Uterus (tissue), 2 donors: ENCODE measurements around the gene POLR2B.

Source experiments
- CTCF ChIP-seq, 4 experiments: fragments of 200-600 bp in 2 of 4; fragments of 450-650 bp in 2 of 4; sonication (generic) in 2 of 4; IDR thresholded peaks; one replicate each; pipeline ENCODE4 v1.5.1; 2016 to 2019; ENCODE audit warnings: antibody characterized with exemption in 4 of 4, mild to moderate bottlenecking in 2 of 4, moderate library complexity in 1 of 4
- POLR2A ChIP-seq, 2 donors: fragments of 450-650 bp; IDR thresholded peaks; one replicate each; pipeline ENCODE4 v1.6.1; 2016; ENCODE audit warnings: antibody characterized with exemption in 2 of 2, mild to moderate bottlenecking in 1 of 2, moderate library complexity in 1 of 2

DNA sequence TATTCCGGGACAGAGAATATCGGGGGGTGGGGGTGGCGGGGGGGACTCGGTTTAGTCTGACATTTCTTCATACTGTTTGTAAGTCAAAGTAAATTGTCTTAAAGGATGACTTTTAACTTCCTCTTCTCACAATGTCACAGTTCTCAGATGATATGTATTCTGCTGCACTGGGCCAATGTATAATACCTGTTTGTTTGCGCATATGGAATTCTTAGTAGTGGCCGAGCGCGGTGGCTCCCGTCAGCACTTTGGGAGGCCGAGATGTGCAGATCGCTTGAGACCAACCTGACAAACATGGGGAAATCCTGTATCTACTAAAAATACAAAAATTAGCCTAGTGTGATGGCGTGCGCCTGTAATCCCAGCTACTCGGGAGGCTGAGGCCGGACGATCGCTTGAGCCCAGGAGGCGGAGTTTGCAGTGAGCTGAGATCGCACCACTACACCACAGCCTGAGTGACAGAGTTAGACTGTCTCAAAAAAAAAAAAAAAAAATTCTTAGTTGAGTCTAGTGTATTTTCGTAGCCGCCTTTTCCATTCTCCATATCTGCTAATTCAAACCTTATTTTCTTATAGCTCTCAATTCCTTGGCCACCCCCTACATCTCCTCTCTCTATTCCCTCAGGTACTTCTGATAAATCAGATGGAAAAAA lies 851 bp downstream of the POLR2B start:
- TF ChIP-seq CTCF (IDR thresholded peaks at IDR 0.05) = no peak
- TF ChIP-seq POLR2A (IDR thresholded peaks at IDR 0.05) = no peak
